HepG2 (cell line): ENCODE measurements around the gene COMMD7. TPM values are rescaled to one million over a fixed set of nuclear protein-coding genes. Genes with fewer than 3 reads are reported as not detected.
A peak's percentile ranks its signal among the peaks of the same experiment; 100 is the strongest.

Experiments used
- ARID2 ChIP-seq: sonication (generic); formaldehyde crosslinking; IDR thresholded peaks from 2 replicates; pipeline ENCODE4 v1.8.1; 2022; ENCODE audit warnings: mild to moderate bottlenecking, missing genetic modification reagents, borderline replicate concordance
- ASH2L ChIP-seq: fragments of 300-600, 200-600 bp; sonication (generic); IDR thresholded peaks from 2 replicates; pipeline ENCODE4 v1.7.0; 2017; ENCODE audit warnings: low read depth, mild to moderate bottlenecking, moderate library complexity, mixed read lengths, low read length; ENCODE audit not compliant: insufficient read length
- CENPBD1 ChIP-seq: sonication (generic); formaldehyde crosslinking; IDR thresholded peaks from 2 replicates; pipeline ENCODE4 v1.8.0; 2022; ENCODE audit warnings: missing genetic modification reagents, low read depth, mild to moderate bottlenecking, borderline replicate concordance
- DMAP1 ChIP-seq: IDR thresholded peaks from 2 replicates; pipeline ENCODE4 v1.6.1; 2016
- DMTF1 ChIP-seq: sonication (generic); formaldehyde crosslinking; IDR thresholded peaks from 2 replicates; pipeline ENCODE4 v1.4.0; 2020; ENCODE audit warnings: mild to moderate bottlenecking, missing genetic modification reagents
- HOXA7 ChIP-seq: sonication (generic); formaldehyde crosslinking; IDR thresholded peaks from 2 replicates; pipeline ENCODE4 v1.8.1; 2022; ENCODE audit warnings: mild to moderate bottlenecking, missing genetic modification reagents, moderate library complexity
- JUNB ChIP-seq: sonication (generic); formaldehyde crosslinking; IDR thresholded peaks from 2 replicates; pipeline ENCODE4 v1.8.0; 2022; ENCODE audit warnings: missing genetic modification reagents, mild to moderate bottlenecking, borderline replicate concordance
- LCORL ChIP-seq, 2 experiments: fragments of 450-650 bp in 1 of 2; sonication (generic) in 1 of 2; formaldehyde crosslinking in 1 of 2; IDR thresholded peaks; 2 replicates each; pipeline versions ENCODE4 v1.5.0 to v1.6.1; 2017 to 2020; ENCODE audit warnings: antibody characterized with exemption in 1 of 2, missing genetic modification reagents in 1 of 2
- MTF2 ChIP-seq: sonication (generic); formaldehyde crosslinking; IDR thresholded peaks from 2 replicates; pipeline ENCODE4 v1.5.0; 2020; ENCODE audit warnings: missing genetic modification reagents, borderline replicate concordance
- MXD3 ChIP-seq: IDR thresholded peaks from 2 replicates; pipeline ENCODE4 v1.6.1; 2016; ENCODE audit warnings: mild to moderate bottlenecking, missing biosample characterization, missing genetic modification reagents
- PLRG1 ChIP-seq: fragments of 450-650 bp; conservative IDR thresholded peaks from 2 replicates; pipeline ENCODE4 v1.6.1; 2016
- SAP130 ChIP-seq: IDR thresholded peaks from 2 replicates; pipeline ENCODE4 v1.6.1; 2016; ENCODE audit warnings: low read depth
- SIX1 ChIP-seq: sonication (generic); formaldehyde crosslinking; IDR thresholded peaks from 2 replicates; pipeline ENCODE4 v1.4.0; 2020; ENCODE audit warnings: missing genetic modification reagents, borderline replicate concordance
- ZBTB4 ChIP-seq: sonication (generic); formaldehyde crosslinking; IDR thresholded peaks from 2 replicates; pipeline ENCODE4 v1.4.0; 2020; ENCODE audit warnings: missing genetic modification reagents, mild to moderate bottlenecking, borderline replicate concordance
- ZKSCAN1 ChIP-seq: fragments of 150-350 bp; IDR thresholded peaks from 2 replicates; pipeline ENCODE4 v1.6.1; 2014; ENCODE audit warnings: low read length
- ZNF234 ChIP-seq: sonication (generic); formaldehyde crosslinking; conservative IDR thresholded peaks from 2 replicates; pipeline ENCODE4 v1.5.1; 2020; ENCODE audit warnings: mild to moderate bottlenecking, missing genetic modification reagents
- ZNF256 ChIP-seq: sonication (generic); formaldehyde crosslinking; conservative IDR thresholded peaks from 2 replicates; pipeline ENCODE4 v1.4.0; 2020; ENCODE audit warnings: missing genetic modification reagents
- ZNF335 ChIP-seq: sonication (generic); formaldehyde crosslinking; IDR thresholded peaks from 2 replicates; pipeline ENCODE4 v1.4.0; 2020; ENCODE audit warnings: missing genetic modification reagents
- ZNF432 ChIP-seq: sonication (generic); formaldehyde crosslinking; IDR thresholded peaks from 2 replicates; pipeline ENCODE4 v1.5.0; 2020; ENCODE audit warnings: missing genetic modification reagents, mild to moderate bottlenecking, borderline replicate concordance
- ZNF446 ChIP-seq: sonication (generic); formaldehyde crosslinking; IDR thresholded peaks from 2 replicates; pipeline ENCODE4 v1.5.0; 2020; ENCODE audit warnings: mild to moderate bottlenecking, missing genetic modification reagents
- ZNF543 ChIP-seq: sonication (generic); formaldehyde crosslinking; IDR thresholded peaks from 2 replicates; pipeline ENCODE4 v1.4.0; 2020; ENCODE audit warnings: mild to moderate bottlenecking, missing genetic modification reagents
- ZNF564 ChIP-seq: sonication (generic); formaldehyde crosslinking; IDR thresholded peaks from 2 replicates; pipeline ENCODE4 v1.8.1; 2023; ENCODE audit warnings: mild to moderate bottlenecking, missing genetic modification reagents
- ZNF589 ChIP-seq: sonication (generic); formaldehyde crosslinking; conservative IDR thresholded peaks from 2 replicates; pipeline ENCODE4 v1.8.0; 2022; ENCODE audit warnings: mild to moderate bottlenecking, moderate library complexity, missing genetic modification reagents
- ZNF746 ChIP-seq: sonication (generic); formaldehyde crosslinking; IDR thresholded peaks from 2 replicates; pipeline ENCODE4 v1.8.0; 2022; ENCODE audit warnings: mild to moderate bottlenecking, missing genetic modification reagents
- ZNF879 ChIP-seq: sonication (generic); formaldehyde crosslinking; IDR thresholded peaks from 2 replicates; pipeline ENCODE4 v1.8.1; 2023; ENCODE audit warnings: missing genetic modification reagents
- polyA plus RNA-seq, 8 experiments: library from polyadenylated mRNA; depleted of rRNA in 3 of 8; stranded (reverse) in 7 of 8; unstranded in 1 of 8; fragments of >200 nt; fragmentation: Illumina TruSeq in 4 of 8; extraction: Trizol in 4 of 8; gene quantifications; 2 replicates each; pipeline versions ENCODE4 v1.2.1 to v1.2.3, GENCODE V29; 2011 to 2016; ENCODE audit warnings: low read depth in 4 of 8, missing spikeins in 1 of 8, mixed read lengths in 1 of 8; ENCODE audit not compliant: insufficient read depth in 1 of 8
- total RNA-seq, 5 experiments: library from RNA; depleted of rRNA; stranded (reverse); fragments of >200 nt; fragmentation: Illumina TruSeq; extraction: Trizol; gene quantifications; 2 replicates each; pipeline ENCODE4 v1.2.3, GENCODE V29; 2016; ENCODE audit warnings: low read depth in 1 of 5

The COMMD7 gene
- total and polyA plus RNA-seq, 2 of the 13 experiments (the other 11 are each of a cell fraction or from before 2014, with no cell fraction given): 42.1 to 53.3 TPM

GRCh38 chr20:32674362-32674789, 68.9 kb downstream of the COMMD7 start (continued):
- no peak for TF ChIP-seq DMTF1 (CRISPR knock-in tag)
- TF ChIP-seq ZNF446: no peak
- no peak for TF ChIP-seq PLRG1
- 0 out of 2 replicates have a peak, but pooled peaks have one; percentile 8 for TF ChIP-seq DMAP1
- TF ChIP-seq SAP130 (CRISPR knock-in tag): no peak
- no peak for TF ChIP-seq MTF2 (CRISPR knock-in tag)
- TF ChIP-seq CENPBD1 (CRISPR knock-in tag): no peak
- no peak for TF ChIP-seq ZNF879 (CRISPR knock-in tag)
- TF ChIP-seq JUNB (CRISPR knock-in tag): no peak
- TF ChIP-seq ZNF234: no peak
- TF ChIP-seq ZNF589: no peak
- no peak for TF ChIP-seq ZNF432 (CRISPR knock-in tag)
- TF ChIP-seq ASH2L: peak; percentile 58
- TF ChIP-seq ZNF335 (CRISPR knock-in tag): no peak
- TF ChIP-seq ZNF256 (CRISPR knock-in tag): no peak
- no peak for TF ChIP-seq ZNF564 (CRISPR knock-in tag)
- TF ChIP-seq ARID2: no peak
- no peak for TF ChIP-seq ZNF543 (CRISPR knock-in tag)
- no peak for TF ChIP-seq MXD3
- TF ChIP-seq LCORL (IDR thresholded peaks at IDR 0.05): no peak
- TF ChIP-seq LCORL (CRISPR knock-in tag; IDR thresholded peaks at IDR 0.05): peak; percentile 66; the same call in 1 of the 2 replicates
- no peak for TF ChIP-seq HOXA7
- TF ChIP-seq ZBTB4 (CRISPR knock-in tag): no peak
- no peak for TF ChIP-seq ZNF746 (CRISPR knock-in tag)
- TF ChIP-seq ZKSCAN1: no peak
- 0 out of 2 replicates have a peak, but pooled peaks have one; percentile 31 for TF ChIP-seq SIX1 (CRISPR knock-in tag)
